Right lobe of liver (tissue), 6 donors: ENCODE measurements around the gene PGGT1B. TPM values are rescaled to one million over a fixed set of nuclear protein-coding genes. Genes with fewer than 3 reads are reported as not detected.

Experiments
- ATAC-seq, 4 donors: fragments of 200-7000 bp; cut with Tn5 transposase; one replicate each; pipeline ENCODE4 v1.9.1; 2020; ENCODE audit warnings: mild to moderate bottlenecking in 4 of 4, moderate library complexity in 4 of 4
- DNase-seq, 3 donors: peaks; one replicate each; pipeline ENCODE4 v3.0.0-alpha.2; 2020
- H3K27ac ChIP-seq, 3 donors: fragments of 200-600 bp; one replicate each; pipeline ENCODE4 v1.8.0; 2022
- H3K27me3 ChIP-seq, 2 donors: fragments of 200-600 bp; one replicate each; pipeline ENCODE4 v1.8.0; 2022
- H3K36me3 ChIP-seq, 4 donors: fragments of 200-600 bp; sonication (generic) in 1 of 4; one replicate each; pipeline versions ENCODE4 v1.5.1 to v1.8.0; 2017 to 2022; ENCODE audit warnings: control low read depth in 1 of 4
- H3K4me1 ChIP-seq, 4 donors: fragments of 200-600 bp; sonication (generic) in 1 of 4; one replicate each; pipeline versions ENCODE4 v1.5.1 to v1.8.0; 2017 to 2022; ENCODE audit warnings: control low read depth in 1 of 4
- H3K4me3 ChIP-seq, 3 donors: fragments of 200-600 bp; one replicate each; pipeline ENCODE4 v1.8.0; 2022
- H3K9me3 ChIP-seq, 4 donors: fragments of 200-600 bp; sonication (generic) in 1 of 4; one replicate each; pipeline versions ENCODE4 v1.5.1 to v1.8.0; 2017 to 2022; ENCODE audit warnings: control low read depth in 1 of 4
- CTCF ChIP-seq, 4 donors: fragments of 200-600 bp in 3 of 4; fragments of 450-650 bp in 1 of 4; IDR thresholded peaks; one replicate each; pipeline versions ENCODE4 v1.5.1 to v1.8.0; 2016 to 2022; ENCODE audit warnings: antibody characterized with exemption in 4 of 4, mild to moderate bottlenecking in 2 of 4
- POLR2A ChIP-seq: fragments of 450-650 bp; IDR thresholded peaks from one replicate; pipeline ENCODE4 v1.6.1; 2017; ENCODE audit warnings: antibody characterized with exemption, mild to moderate bottlenecking
- WGBS: methylation state at CpG from one replicate; pipeline ENCODE4 v1.1.6; 2018; ENCODE audit warnings: low coverage, low lambda C conversion rate; ENCODE audit not compliant: insufficient coverage; ENCODE audit errors: missing lambda C conversion rate; 5-methylcytosine and 5-hydroxymethylcytosine counted together
- intact Hi-C, 2 donors: fragments of 100-400 bp; cut with DNase I; formaldehyde crosslinking; loops; one replicate each; pipeline versions ENCODE4 v1.11.2 to v1.14.1; 2022
- total RNA-seq, 6 experiments: library from RNA; depleted of rRNA in 2 of 6; stranded (reverse); fragments of >200 nt in 2 of 6; fragmentation: NEBNext Ultra II Directional in 3 of 6; extraction: Animal tissue kit (Norgen Biotek cat#: 25700) in 3 of 6; gene quantifications; one replicate each; pipeline versions ENCODE4 v1.1.0 to v1.2.4, GENCODE V29; 2016 to 2023
- donor health status: DM: no; HTN: yes; CAD: no.
- donor health status: DM: no; HTN: no; CAD: no.
- donor health status: DM: no; HTN: no; CAD: no.
- donor health status: DM: no; HTN: yes; CAD: no.
- donor health status: DM: no; HTN: yes; CAD: no.

Gene PGGT1B
- total RNA-seq, 6 experiments from 2014 or later: 7.1 to 29.3 (median 21.1) TPM

- Histone ChIP-seq H3K4me1 (peaks cover 0 to 15% (median 0%) of the 10 kb centered on the region in 4 donors), H3K36me3 (no peaks in the 10 kb centered on the region), H3K9me3 (no peaks in the 10 kb centered on the region), H3K4me3 (no peak overlapping the region), H3K27ac (no peak overlapping the region), H3K27me3 (peaks cover 18 to 24% of the 10 kb centered on the region in 2 donors)
- ATAC-seq: peak; percentile 11 to 39 (median 24)
- intact Hi-C loops: no loop called here
- peak in 1 of 3 donors; percentile 25 for DNase-seq
- 33% methylated on average over 24 of the region's 30 CpGs for WGBS
- TF ChIP-seq CTCF (IDR thresholded peaks at IDR 0.05) (no peak), POLR2A (no peak)
Observed at GRCh38 chr5:115179030-115179393, 83.7 kb downstream of the PGGT1B start.

- ATAC-seq: no peak
- TF ChIP-seq POLR2A: no peak
- no peak for TF ChIP-seq CTCF (IDR thresholded peaks at IDR 0.05)
- 28% methylated on average over 15 of the region's 16 CpGs for WGBS
- no peak for DNase-seq
- no peaks in the 10 kb centered on the region for H3K36me3 ChIP-seq
- peak overlapping the region; percentile 77 to 91 (median 80) for H3K4me3 ChIP-seq
- no peaks in the 10 kb centered on the region for H3K27me3 ChIP-seq
- peaks cover 0 to 13% (median 3%) of the 10 kb centered on the region in 4 donors for H3K4me1 ChIP-seq
- no peak overlapping the region for H3K27ac ChIP-seq
- H3K9me3 ChIP-seq: no peaks in the 10 kb centered on the region
- intact Hi-C loops: no loop called here
Observed at GRCh38 chr5:115170929-115171510, 91.7 kb downstream of the PGGT1B start.

- Histone ChIP-seq H3K27ac (no peak overlapping the region), H3K36me3 (no peaks in the 10 kb centered on the region), H3K27me3 (no peaks in the 10 kb centered on the region), H3K4me1 (peaks cover 0 to 13% (median 3%) of the 10 kb centered on the region in 4 donors), H3K9me3 (no peaks in the 10 kb centered on the region), H3K4me3 (peak overlapping the region; percentile 77 to 91 (median 80))
- TF ChIP-seq POLR2A (no peak), CTCF (IDR thresholded peaks at IDR 0.05) (no peak)
- DNase-seq (peak in 2 of 3 donors; percentile 28 to 58), ATAC-seq (peak; percentile 74 to 80 (median 76))
- intact Hi-C loops: no loop called here
- WGBS: 6% methylated on average over 9 of the region's 69 CpGs
Observed at GRCh38 chr5:115170134-115170928, 92.3 kb downstream of the PGGT1B start.

GRCh38 chr5:115169487-115170133 lies 93.1 kb downstream of the PGGT1B start, which contains the start of gene TRIM36:
TSS of gene TRIM36 (minus strand) at chr5:115169908. CDS start at chr5:115169634, 274 bp downstream.
- peak; percentile 97 for DNase-seq
- H3K4me1 ChIP-seq: peaks cover 0 to 13% (median 3%) of the 10 kb centered on the region in 4 donors
- H3K27ac ChIP-seq: peak within 1 kb of the TSS in 2 of 3 donors; percentile 37 to 39
- WGBS: 0% methylated on average over 17 of the region's 68 CpGs
- H3K4me3 ChIP-seq: peak within 1 kb of the TSS; percentile 77 to 91 (median 80)
- H3K9me3 ChIP-seq: no peaks in the 10 kb centered on the region
- H3K27me3 ChIP-seq: no peaks in the 10 kb centered on the region
- intact Hi-C loops: no loop called here
- ATAC-seq: peak; percentile 98 to 99 (median 98)
- no peaks in the 10 kb centered on the region for H3K36me3 ChIP-seq
- peak in 3 of 4 donors; percentile 11 to 40 (median 26) for TF ChIP-seq CTCF (IDR thresholded peaks at IDR 0.05)
- peak; percentile 85 for TF ChIP-seq POLR2A
